Right lobe of liver (tissue), 6 donors: Measurements from ENCODE around the gene TCEA3. TPM values are rescaled to one million over a fixed set of nuclear protein-coding genes. Genes with fewer than 3 reads are reported as not detected.

ENCODE experiments used
- ATAC-seq, 4 donors: fragments of 200-7000 bp; cut with Tn5 transposase; one replicate each; pipeline ENCODE4 v1.9.1; 2020; ENCODE audit warnings: mild to moderate bottlenecking in 4 of 4, moderate library complexity in 4 of 4
- DNase-seq, 3 donors: peaks; one replicate each; pipeline ENCODE4 v3.0.0-alpha.2; 2020
- H3K27ac ChIP-seq, 3 donors: fragments of 200-600 bp; one replicate each; pipeline ENCODE4 v1.8.0; 2022
- H3K27me3 ChIP-seq, 2 donors: fragments of 200-600 bp; one replicate each; pipeline ENCODE4 v1.8.0; 2022
- H3K36me3 ChIP-seq, 4 donors: fragments of 200-600 bp; sonication (generic) in 1 of 4; one replicate each; pipeline versions ENCODE4 v1.5.1 to v1.8.0; 2017 to 2022; ENCODE audit warnings: control low read depth in 1 of 4
- H3K4me1 ChIP-seq, 4 donors: fragments of 200-600 bp; sonication (generic) in 1 of 4; one replicate each; pipeline versions ENCODE4 v1.5.1 to v1.8.0; 2017 to 2022; ENCODE audit warnings: control low read depth in 1 of 4
- H3K4me3 ChIP-seq, 3 donors: fragments of 200-600 bp; one replicate each; pipeline ENCODE4 v1.8.0; 2022
- H3K9me3 ChIP-seq, 4 donors: fragments of 200-600 bp; sonication (generic) in 1 of 4; one replicate each; pipeline versions ENCODE4 v1.5.1 to v1.8.0; 2017 to 2022; ENCODE audit warnings: control low read depth in 1 of 4
- POLR2A ChIP-seq: fragments of 450-650 bp; IDR thresholded peaks from one replicate; pipeline ENCODE4 v1.6.1; 2017; ENCODE audit warnings: antibody characterized with exemption, mild to moderate bottlenecking
- WGBS: methylation state at CpG from one replicate; pipeline ENCODE4 v1.1.6; 2018; ENCODE audit warnings: low coverage, low lambda C conversion rate; ENCODE audit not compliant: insufficient coverage; ENCODE audit errors: missing lambda C conversion rate; 5-methylcytosine and 5-hydroxymethylcytosine counted together
- intact Hi-C, 2 donors: fragments of 100-400 bp; cut with DNase I; formaldehyde crosslinking; loops; one replicate each; pipeline versions ENCODE4 v1.11.2 to v1.14.1; 2022
- long read RNA-seq: library from polyadenylated mRNA; unstranded; transcript quantifications from one replicate; pipeline ENCODE4 v2.0.0, GENCODE V29; 2019
- total RNA-seq, 6 experiments: library from RNA; depleted of rRNA in 2 of 6; stranded (reverse); fragments of >200 nt in 2 of 6; fragmentation: NEBNext Ultra II Directional in 3 of 6; extraction: Animal tissue kit (Norgen Biotek cat#: 25700) in 3 of 6; gene quantifications; one replicate each; pipeline versions ENCODE4 v1.1.0 to v1.2.4, GENCODE V29; 2016 to 2023
- TF ChIP-seq, protein P1 (sequence below), 4 donors: fragments of 200-600 bp in 3 of 4; fragments of 450-650 bp in 1 of 4; IDR thresholded peaks; one replicate each; pipeline versions ENCODE4 v1.5.1 to v1.8.0; 2016 to 2022; ENCODE audit warnings: antibody characterized with exemption in 4 of 4, mild to moderate bottlenecking in 2 of 4
- donor health status: DM: no; HTN: yes; CAD: no.
- donor health status: DM: no; HTN: no; CAD: no.
- donor health status: DM: no; HTN: no; CAD: no.
- donor health status: DM: no; HTN: yes; CAD: no.
- donor health status: DM: no; HTN: yes; CAD: no.

Gene TCEA3
- 10 to 100 TPM; 53.3 to 94.0 (median 63.2) TPM for total RNA-seq
- long read RNA-seq, transcript TCEA3-203 (11 exons, 1,559 nt), result major isoform, 40 of 58 reads
- long read RNA-seq, partial matches to known transcripts, result 15 of 58 reads
- long read RNA-seq, other reads (novel, unspliced or antisense), result 3 of 58 reads

DNA sequence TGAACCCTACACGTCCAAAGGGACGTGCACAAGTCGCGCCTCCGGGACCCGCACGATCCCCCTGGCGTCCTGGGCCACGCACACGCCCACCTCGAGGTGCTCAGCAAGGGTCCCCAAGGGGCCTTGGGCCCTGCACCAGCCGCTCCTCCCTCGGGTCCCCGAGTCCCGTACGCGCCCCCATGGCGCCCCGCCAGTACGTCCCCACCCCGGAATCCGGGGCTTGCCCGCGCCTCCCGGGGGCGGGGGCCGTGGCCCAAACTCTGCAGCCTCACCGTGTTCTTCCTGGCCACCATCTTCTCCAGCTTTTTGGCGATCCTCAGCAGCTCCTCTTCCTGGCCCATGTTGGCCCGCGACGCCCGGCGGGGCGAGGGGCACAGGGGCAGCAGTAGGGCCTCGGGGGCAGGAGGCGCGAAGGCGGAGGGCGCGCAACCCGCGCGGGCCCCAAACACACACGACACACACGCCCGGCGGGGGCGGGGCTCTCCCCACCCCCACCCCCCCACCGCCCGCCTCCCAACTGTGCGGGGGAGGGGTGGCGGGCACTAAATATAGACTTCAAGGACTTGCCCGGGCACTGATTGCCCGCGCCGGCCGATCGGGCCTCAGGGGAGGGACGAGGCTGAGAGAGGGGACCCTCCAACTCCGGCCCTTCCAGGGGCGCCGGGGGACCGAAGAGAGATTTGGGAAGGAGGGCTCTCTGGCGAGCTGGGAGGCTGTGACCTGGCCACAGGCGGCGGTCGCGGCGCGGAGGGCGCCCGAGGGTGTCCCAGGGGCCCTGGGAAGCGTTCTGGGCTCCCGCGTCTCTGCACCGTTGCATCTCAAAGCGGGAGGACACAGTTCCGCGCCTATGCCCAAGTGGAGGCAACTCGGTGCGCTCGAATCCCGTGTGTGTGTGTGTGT lies at the start of gene TCEA3:
TSS of gene TCEA3 (minus strand) at position 456 of the 900 bp plus-strand sequence. CDS start at position 341, 115 bp downstream.
- DNase-seq, result peak; percentile 56 to 83 (median 82)
- Histone ChIP-seq H3K36me3 (peaks cover 0 to 2% (median 0%) of the 10 kb centered on the region in 4 donors), H3K27ac (peak within 1 kb of the TSS; percentile 59 to 79 (median 74)), H3K4me1 (peaks cover 0 to 42% (median 21%) of the 10 kb centered on the region in 4 donors), H3K9me3 (no peaks in the 10 kb centered on the region), H3K27me3 (no peaks in the 10 kb centered on the region), H3K4me3 (peak within 1 kb of the TSS; percentile 70 to 87 (median 80))
- ATAC-seq, result peak; percentile 40 to 65 (median 59)
- intact Hi-C loops, result loop anchor here in 1 of 2 donors (10.0 kb wide), 1 partner anchor 60 kb away; the partner anchor contains the start of gene ASAP3
- WGBS, result 0% methylated on average over 10 of the region's 84 CpGs
- no peak for TF ChIP-seq POLR2A
- TF ChIP-seq, protein P1, sequence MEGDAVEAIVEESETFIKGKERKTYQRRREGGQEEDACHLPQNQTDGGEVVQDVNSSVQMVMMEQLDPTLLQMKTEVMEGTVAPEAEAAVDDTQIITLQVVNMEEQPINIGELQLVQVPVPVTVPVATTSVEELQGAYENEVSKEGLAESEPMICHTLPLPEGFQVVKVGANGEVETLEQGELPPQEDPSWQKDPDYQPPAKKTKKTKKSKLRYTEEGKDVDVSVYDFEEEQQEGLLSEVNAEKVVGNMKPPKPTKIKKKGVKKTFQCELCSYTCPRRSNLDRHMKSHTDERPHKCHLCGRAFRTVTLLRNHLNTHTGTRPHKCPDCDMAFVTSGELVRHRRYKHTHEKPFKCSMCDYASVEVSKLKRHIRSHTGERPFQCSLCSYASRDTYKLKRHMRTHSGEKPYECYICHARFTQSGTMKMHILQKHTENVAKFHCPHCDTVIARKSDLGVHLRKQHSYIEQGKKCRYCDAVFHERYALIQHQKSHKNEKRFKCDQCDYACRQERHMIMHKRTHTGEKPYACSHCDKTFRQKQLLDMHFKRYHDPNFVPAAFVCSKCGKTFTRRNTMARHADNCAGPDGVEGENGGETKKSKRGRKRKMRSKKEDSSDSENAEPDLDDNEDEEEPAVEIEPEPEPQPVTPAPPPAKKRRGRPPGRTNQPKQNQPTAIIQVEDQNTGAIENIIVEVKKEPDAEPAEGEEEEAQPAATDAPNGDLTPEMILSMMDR (IDR thresholded peaks at IDR 0.05), result no peak

DNA sequence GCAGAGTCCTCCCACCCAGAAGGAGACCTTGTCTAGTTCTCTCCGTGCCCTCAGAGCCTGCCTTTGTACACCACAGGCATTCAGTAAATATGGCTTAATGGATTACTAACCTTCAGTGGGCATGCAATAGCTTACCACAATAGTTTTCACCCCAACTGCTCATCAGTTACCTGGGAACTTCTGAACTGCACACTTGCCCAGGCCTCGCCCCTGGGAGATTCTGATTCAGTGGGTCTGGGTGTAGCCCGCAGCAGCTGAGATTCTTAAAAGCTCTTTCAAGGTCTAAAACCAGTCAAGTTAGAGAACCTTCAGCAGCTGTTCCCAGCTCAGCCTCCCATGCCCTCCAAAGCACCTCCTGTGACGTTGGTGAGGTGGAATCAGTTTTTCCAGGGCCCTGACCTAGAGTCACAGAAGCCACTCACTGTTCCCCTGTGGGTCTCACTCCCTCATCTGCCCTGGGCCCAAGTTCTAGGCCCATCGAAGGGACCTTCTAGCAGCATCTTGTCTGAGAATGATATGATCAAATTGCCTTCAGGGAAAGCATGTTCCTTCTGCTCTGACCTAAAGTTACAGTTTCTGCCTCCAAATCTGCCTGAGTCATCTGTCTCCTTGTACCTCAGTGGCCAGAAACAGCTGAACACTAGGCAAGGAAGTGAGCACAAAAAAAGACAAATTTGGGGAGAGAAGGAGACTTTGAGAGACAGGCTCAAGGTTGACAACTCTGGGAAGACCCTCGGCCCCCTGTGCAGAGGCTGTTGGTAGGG lies 48.7 kb upstream of the TCEA3 start:
- no peaks in the 10 kb centered on the region for H3K9me3 ChIP-seq
- peaks cover 0 to 68% (median 34%) of the 10 kb centered on the region in 4 donors for H3K4me1 ChIP-seq
- H3K27me3 ChIP-seq, result no peaks in the 10 kb centered on the region
- WGBS, result 25% methylated on average over 1 of the region's 6 CpGs
- intact Hi-C loops, result no loop called here
- DNase-seq (no peak), ATAC-seq (peak; percentile 7 to 43 (median 14))
- H3K36me3 ChIP-seq, result no peaks in the 10 kb centered on the region
- peak overlapping the region; percentile 72 to 89 (median 72) for H3K27ac ChIP-seq
- no peak for TF ChIP-seq POLR2A
- TF ChIP-seq, protein P1 (IDR thresholded peaks at IDR 0.05), result no peak
- no peak overlapping the region for H3K4me3 ChIP-seq

DNA sequence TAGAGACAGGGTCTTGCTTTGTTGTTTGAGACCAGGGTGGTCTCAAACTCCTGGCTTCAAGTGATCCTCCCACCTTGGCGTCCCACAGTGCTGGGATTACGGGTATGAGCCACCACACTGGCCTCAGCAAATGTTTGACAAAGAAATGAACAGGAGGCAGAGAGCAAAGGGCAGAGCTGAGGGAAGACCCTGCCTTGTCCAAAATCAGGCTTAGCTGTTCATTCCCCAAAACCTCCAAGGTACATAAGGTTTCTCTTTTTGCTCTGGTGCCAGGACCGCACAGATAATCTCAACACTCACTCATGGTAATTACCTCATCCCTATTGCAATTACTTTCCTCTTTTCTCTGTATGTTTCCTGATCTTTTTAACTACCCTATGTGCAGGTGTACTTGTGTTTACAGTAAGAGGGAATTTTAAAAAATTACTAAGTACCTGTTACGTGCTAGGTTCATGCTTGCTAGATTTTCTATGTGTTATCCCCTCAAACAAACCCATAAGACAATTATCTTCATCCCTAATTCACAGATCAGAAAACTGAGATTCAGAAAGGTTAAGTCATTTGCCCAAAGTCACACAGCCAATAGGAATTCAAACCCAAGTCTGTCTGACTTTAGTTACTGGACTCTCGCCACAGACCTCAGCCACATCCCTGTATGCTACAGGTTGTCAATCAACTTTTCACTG lies 47.9 kb upstream of the TCEA3 start:
- Histone ChIP-seq H3K36me3 (no peaks in the 10 kb centered on the region), H3K4me1 (peaks cover 0 to 61% (median 31%) of the 10 kb centered on the region in 4 donors), H3K4me3 (no peak overlapping the region), H3K27ac (peak overlapping the region; percentile 72 to 89 (median 72)), H3K27me3 (no peaks in the 10 kb centered on the region), H3K9me3 (no peaks in the 10 kb centered on the region)
- TF ChIP-seq, protein P1 (IDR thresholded peaks at IDR 0.05), result no peak
- TF ChIP-seq POLR2A, result no peak
- ATAC-seq, result peak; percentile 56 to 72 (median 66)
- intact Hi-C loops, result no loop called here
- 37% methylated on average over 4 of the region's 5 CpGs for WGBS
- DNase-seq, result no peak
